ENCODE measurements around the gene NPAS3. TPM values are rescaled to one million over a fixed set of nuclear protein-coding genes. Genes with fewer than 3 reads are reported as not detected.

The NPAS3 gene
- total RNA-seq, 2 experiments from 2014 or later, result not detected

DNA sequence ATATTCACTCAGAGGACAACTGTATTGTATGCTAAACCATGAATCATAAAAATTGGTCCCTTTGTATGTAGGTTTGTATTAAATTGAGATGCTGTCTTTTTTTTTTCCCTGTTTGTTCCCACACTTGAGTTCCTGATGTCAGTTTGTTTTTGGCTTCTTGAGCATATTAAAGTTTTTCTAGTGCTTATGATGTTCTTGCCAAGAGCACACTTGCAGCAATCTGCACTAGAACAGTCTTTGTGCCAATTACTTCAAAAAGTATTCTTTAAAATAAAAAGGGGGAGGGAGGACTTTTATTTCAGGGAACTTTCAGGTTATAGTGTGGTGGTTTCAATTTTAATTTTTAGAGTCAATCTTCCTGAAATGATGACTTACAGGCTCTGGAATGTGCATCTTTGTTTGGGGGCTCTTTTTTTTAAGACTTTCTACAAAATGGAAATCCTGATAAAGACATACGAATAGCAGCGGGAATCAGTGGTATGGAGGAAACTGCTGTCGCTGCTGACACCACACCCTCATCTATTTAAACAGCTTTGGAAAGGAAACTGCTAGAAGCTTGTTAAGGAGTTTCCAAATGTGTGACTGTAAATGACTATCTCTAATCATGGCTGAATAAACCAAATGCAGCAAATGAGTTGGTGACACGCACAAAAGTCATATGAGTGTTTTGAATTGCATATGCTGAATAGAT, 823.6 kb downstream of the NPAS3 start:
- Histone ChIP-seq H3K4me1 (ENCODE audit: insufficient read depth, low read length, poor library complexity, severe bottlenecking) (no peaks in the 10 kb centered on the region), H3K9me3 (ENCODE audit: low read length) (no peaks in the 10 kb centered on the region), H3K4me2 (ENCODE audit: low read length) (no peak overlapping the region), H3K27ac (ENCODE audit: low read depth, low read length, poor library complexity, severe bottlenecking) (no peak overlapping the region), H2AFZ (ENCODE audit: low read length) (no peak overlapping the region), H3K36me3 (ENCODE audit: insufficient read depth, low read length) (no peaks in the 10 kb centered on the region), H4K20me1 (ENCODE audit: insufficient read depth, low read length) (no peaks in the 10 kb centered on the region), H3K9me2 (ENCODE audit: insufficient read depth, low read length) (no peaks in the 10 kb centered on the region), H3K4me3 (ENCODE audit: low read depth, low read length, poor library complexity, severe bottlenecking) (no peak overlapping the region), H3K79me2 (ENCODE audit: insufficient read depth, low read depth, low read length) (no peaks in the 10 kb centered on the region)
- ChIA-PET CTCF (ENCODE audit: unreplicated experiment) (no interaction called here), POLR2A (no interaction called here)
- intact Hi-C loops (cut with micrococcal nuclease; ENCODE audit: unreplicated experiment), result no loop called here
- BruUV-seq (replicated peaks), result no TSS peak
- no peak for DNase-seq (ENCODE audit: low spot score)
- no peak for TF ChIP-seq EZH2phosphoT487 (IDR thresholded peaks at IDR 0.05; ENCODE audit: borderline replicate concordance, low read depth, low read length)
- TF ChIP-seq, protein P1, sequence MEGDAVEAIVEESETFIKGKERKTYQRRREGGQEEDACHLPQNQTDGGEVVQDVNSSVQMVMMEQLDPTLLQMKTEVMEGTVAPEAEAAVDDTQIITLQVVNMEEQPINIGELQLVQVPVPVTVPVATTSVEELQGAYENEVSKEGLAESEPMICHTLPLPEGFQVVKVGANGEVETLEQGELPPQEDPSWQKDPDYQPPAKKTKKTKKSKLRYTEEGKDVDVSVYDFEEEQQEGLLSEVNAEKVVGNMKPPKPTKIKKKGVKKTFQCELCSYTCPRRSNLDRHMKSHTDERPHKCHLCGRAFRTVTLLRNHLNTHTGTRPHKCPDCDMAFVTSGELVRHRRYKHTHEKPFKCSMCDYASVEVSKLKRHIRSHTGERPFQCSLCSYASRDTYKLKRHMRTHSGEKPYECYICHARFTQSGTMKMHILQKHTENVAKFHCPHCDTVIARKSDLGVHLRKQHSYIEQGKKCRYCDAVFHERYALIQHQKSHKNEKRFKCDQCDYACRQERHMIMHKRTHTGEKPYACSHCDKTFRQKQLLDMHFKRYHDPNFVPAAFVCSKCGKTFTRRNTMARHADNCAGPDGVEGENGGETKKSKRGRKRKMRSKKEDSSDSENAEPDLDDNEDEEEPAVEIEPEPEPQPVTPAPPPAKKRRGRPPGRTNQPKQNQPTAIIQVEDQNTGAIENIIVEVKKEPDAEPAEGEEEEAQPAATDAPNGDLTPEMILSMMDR (conservative IDR thresholded peaks at IDR 0.05; ENCODE audit: low read length), result no peak

DNA sequence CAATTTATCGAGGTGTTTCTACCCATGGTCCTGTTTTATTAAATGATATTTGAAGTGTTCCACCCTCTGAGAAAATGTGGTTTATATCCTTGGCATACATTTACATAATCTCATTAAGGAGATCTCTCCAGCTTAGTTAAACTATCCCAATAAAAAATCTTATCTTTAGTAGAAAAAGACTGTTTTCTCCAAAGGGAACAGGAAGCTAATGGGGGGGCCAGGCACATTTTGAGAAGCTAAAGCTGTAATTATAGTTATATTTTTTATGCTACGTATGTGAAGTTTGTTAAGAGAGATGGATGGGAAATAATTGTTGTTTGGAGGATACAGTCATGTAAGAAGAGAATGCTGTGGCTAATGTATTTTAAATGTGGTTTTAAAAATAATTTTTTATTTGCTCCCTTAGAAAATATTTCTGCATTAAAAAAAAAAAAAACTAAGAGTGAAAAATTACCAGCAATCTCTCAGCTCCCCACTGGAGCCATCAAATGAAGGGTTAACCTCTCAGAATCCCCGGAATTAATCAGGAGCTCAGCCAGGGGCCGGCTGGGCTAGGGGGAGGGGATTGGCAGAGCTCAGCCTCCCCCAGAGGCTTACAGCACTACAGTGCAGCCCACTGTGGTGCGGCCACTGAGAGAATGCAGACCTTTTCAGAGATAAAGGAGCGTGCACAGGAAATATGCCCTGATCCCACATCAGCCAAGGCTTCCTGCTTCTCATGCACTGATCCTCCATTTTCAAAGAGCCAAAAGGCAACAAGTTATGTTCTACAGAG, 826.4 kb downstream of the NPAS3 start:
- no peaks in the 10 kb centered on the region for H3K9me2 ChIP-seq (ENCODE audit: insufficient read depth, low read length)
- H3K4me3 ChIP-seq (ENCODE audit: low read depth, low read length, poor library complexity, severe bottlenecking), result no peak overlapping the region
- TF ChIP-seq EZH2phosphoT487 (IDR thresholded peaks at IDR 0.05; ENCODE audit: borderline replicate concordance, low read depth, low read length), result no peak
- TF ChIP-seq, protein P1 (conservative IDR thresholded peaks at IDR 0.05; ENCODE audit: low read length), result no peak
- ChIA-PET CTCF (ENCODE audit: unreplicated experiment) (no interaction called here), POLR2A (interaction anchor here (0.7 kb wide), 1 partner anchor 8 kb away, joined by 3 read pairs; no protein-coding TSS in a partner anchor)
- BruUV-seq (replicated peaks), result no TSS peak
- no peaks in the 10 kb centered on the region for H3K36me3 ChIP-seq (ENCODE audit: insufficient read depth, low read length)
- H4K20me1 ChIP-seq (ENCODE audit: insufficient read depth, low read length), result no peaks in the 10 kb centered on the region
- no peaks in the 10 kb centered on the region for H3K4me1 ChIP-seq (ENCODE audit: insufficient read depth, low read length, poor library complexity, severe bottlenecking)
- H2AFZ ChIP-seq (ENCODE audit: low read length), result no peak overlapping the region
- H3K79me2 ChIP-seq (ENCODE audit: insufficient read depth, low read depth, low read length), result no peaks in the 10 kb centered on the region
- DNase-seq (ENCODE audit: low spot score), result no peak
- H3K9me3 ChIP-seq (ENCODE audit: low read length), result no peaks in the 10 kb centered on the region
- intact Hi-C loops (cut with micrococcal nuclease; ENCODE audit: unreplicated experiment), result no loop called here
- no peak overlapping the region for H3K4me2 ChIP-seq (ENCODE audit: low read length)
- no peak overlapping the region for H3K27ac ChIP-seq (ENCODE audit: low read depth, low read length, poor library complexity, severe bottlenecking)
